Epithelial cell of umbilical artery (primary cell): ENCODE results near the gene LGI2. TPM values are rescaled to one million over a fixed set of nuclear protein-coding genes. Genes with fewer than 3 reads are reported as not detected.

ENCODE experiments used
- total RNA-seq: library from RNA; depleted of rRNA; stranded (reverse); fragments of >200 nt; gene quantifications from 2 replicates; pipeline ENCODE4 v1.2.3, GENCODE V29; 2014

The LGI2 gene
- total RNA-seq = not detected in 2 replicates

GRCh38 chr4:25030277-25031076 is at the start of gene LGI2:
Gene LGI2, minus strand, starts transcription at chr4:25030946. Its CDS starts 253 bp downstream, at chr4:25030693.

Other genes starting within 250 kb of the LGI2 start
- under 0.01 TPM in 1 of 2 replicates, not detected in the other for gene SOD3, start 235.4 kb downstream of the LGI2 start, total RNA-seq
- gene CCDC149, start 117.9 kb downstream of the LGI2 start, total RNA-seq = 4.3 and 13.0 TPM in 2 replicates
- 6.5 and 9.3 TPM in 2 replicates for gene SEPSECS, start 129.5 kb upstream of the LGI2 start, total RNA-seq
- 30.5 and 33.1 TPM in 2 replicates for gene PI4K2B, start 203.1 kb upstream of the LGI2 start, total RNA-seq